Measurements from ENCODE around the gene CMTM8. TPM values are rescaled to one million over a fixed set of nuclear protein-coding genes. Genes with fewer than 3 reads are reported as not detected.

CMTM8 gene
- total and polyA plus RNA-seq, 8 donors = 1.3 to 8.1 (median 5.3) TPM; not detected in 2

GRCh38 chr3:32240159-32240545, 1.7 kb downstream of the CMTM8 start:
- Histone ChIP-seq H3K36me3 (no peaks in the 10 kb centered on the region), H3K27ac (peak overlapping the region; percentile 62 to 89 (median 85)), H3K9me3 (peaks cover 0 to 9% (median 5%) of the 10 kb centered on the region in 4 donors), H3K4me3 (peak overlapping the region in 3 of 4 donors; percentile 65 to 87 (median 78)), H3K4me1 (peaks cover 6 to 46% (median 36%) of the 10 kb centered on the region in 4 donors), H3K27me3 (peaks cover 0 to 19% (median 0%) of the 10 kb centered on the region in 3 donors)
- TF ChIP-seq CTCF (IDR thresholded peaks at IDR 0.05) (peak in 2 of 7 experiments; percentile 20 to 39), POLR2A (IDR thresholded peaks at IDR 0.05) (no peak), POLR2AphosphoS5 (IDR thresholded peaks at IDR 0.05) (peak in 1 of 3 donors; percentile 8)
- DNase-seq = peak; percentile 61 to 77
- intact Hi-C loops (cut with DNase I; ENCODE audit: low total_unique reads) = no loop called here
- WGBS, 5 donors = 31 to 58% (median 40%) methylated on average over 6 of the region's 6 CpGs

- DNase-seq = no peak
- peaks cover 16 to 54% (median 44%) of the 10 kb centered on the region in 4 donors for H3K4me1 ChIP-seq
- 75 to 90% (median 82%) methylated on average over 4 of the region's 4 CpGs for WGBS, 5 donors
- H3K27me3 ChIP-seq = peaks cover 0 to 19% (median 0%) of the 10 kb centered on the region in 3 donors
- no peak overlapping the region for H3K4me3 ChIP-seq
- no peaks in the 10 kb centered on the region for H3K36me3 ChIP-seq
- TF ChIP-seq EP300 (IDR thresholded peaks at IDR 0.05) (no peak), POLR2A (IDR thresholded peaks at IDR 0.05) (no peak), CTCF (IDR thresholded peaks at IDR 0.05) (no peak), POLR2AphosphoS5 (IDR thresholded peaks at IDR 0.05) (no peak)
- intact Hi-C loops (cut with DNase I; ENCODE audit: low total_unique reads) = no loop called here
- peak overlapping the region in 2 of 5 donors; percentile 84 to 89 for H3K27ac ChIP-seq
- H3K9me3 ChIP-seq = peaks cover 0 to 6% (median 4%) of the 10 kb centered on the region in 4 donors
Measured at GRCh38 chr3:32241100-32241499, 2.6 kb downstream of the CMTM8 start.

- 92 to 96% (median 93%) methylated on average over 2 of the region's 2 CpGs for WGBS, 5 donors
- no peak overlapping the region for H3K27ac ChIP-seq
- peaks cover 18 to 48% (median 37%) of the 10 kb centered on the region in 4 donors for H3K4me1 ChIP-seq
- DNase-seq = no peak
- H3K4me3 ChIP-seq = no peak overlapping the region
- intact Hi-C loops (cut with DNase I; ENCODE audit: low total_unique reads) = no loop called here
- H3K27me3 ChIP-seq = peaks cover 0 to 11% (median 0%) of the 10 kb centered on the region in 3 donors
- H3K9me3 ChIP-seq = no peaks in the 10 kb centered on the region
- TF ChIP-seq POLR2AphosphoS5 (IDR thresholded peaks at IDR 0.05) = no peak
- TF ChIP-seq POLR2A (IDR thresholded peaks at IDR 0.05) = no peak
- TF ChIP-seq CTCF (IDR thresholded peaks at IDR 0.05) = no peak
- TF ChIP-seq EP300 (IDR thresholded peaks at IDR 0.05) = no peak
- H3K36me3 ChIP-seq = no peaks in the 10 kb centered on the region
Measured at GRCh38 chr3:32243519-32243918, 5.0 kb downstream of the CMTM8 start.

- no peaks in the 10 kb centered on the region for H3K9me3 ChIP-seq
- peaks cover 13 to 37% (median 25%) of the 10 kb centered on the region in 4 donors for H3K4me1 ChIP-seq
- H3K27me3 ChIP-seq = no peaks in the 10 kb centered on the region
- TF ChIP-seq CTCF (IDR thresholded peaks at IDR 0.05) (no peak), POLR2A (IDR thresholded peaks at IDR 0.05) (no peak), EP300 (IDR thresholded peaks at IDR 0.05) (no peak), POLR2AphosphoS5 (IDR thresholded peaks at IDR 0.05) (no peak)
- no peaks in the 10 kb centered on the region for H3K36me3 ChIP-seq
- no peak overlapping the region for H3K27ac ChIP-seq
- DNase-seq = no peak
- H3K4me3 ChIP-seq = no peak overlapping the region
- intact Hi-C loops (cut with DNase I; ENCODE audit: low total_unique reads) = no loop called here
- 51 to 62% (median 58%) methylated on average over 2 of the region's 2 CpGs for WGBS, 5 donors
Measured at GRCh38 chr3:32245200-32245599, 6.7 kb downstream of the CMTM8 start.
